Lower leg skin (tissue), 4 donors: Measurements from ENCODE around the gene CHRNA9. TPM values are rescaled to one million over a fixed set of nuclear protein-coding genes. Genes with fewer than 3 reads are reported as not detected.

Source experiments
- DNase-seq, 2 donors: peaks; one replicate each; pipeline ENCODE4 v3.0.0-alpha.2; 2019; ENCODE audit warnings: low spot score in 2 of 2
- H3K4me3 ChIP-seq: fragments of 200-600 bp; sonication (generic); 2 replicates; pipeline ENCODE4 v1.5.1; 2017; ENCODE audit warnings: mild to moderate bottlenecking, low read depth; ENCODE audit not compliant: poor library complexity, severe bottlenecking
- POLR2A ChIP-seq, 2 donors: fragments of 450-650 bp; IDR thresholded peaks; one replicate each; pipeline ENCODE4 v1.6.1; 2016 to 2017; ENCODE audit warnings: antibody characterized with exemption in 2 of 2, mild to moderate bottlenecking in 1 of 2, moderate library complexity in 1 of 2
- WGBS, 2 donors: methylation state at CpG; one replicate each; pipeline ENCODE4 v1.1.5; 2018; 5-methylcytosine and 5-hydroxymethylcytosine counted together
- intact Hi-C: fragments of 100-400 bp; cut with DNase I; formaldehyde crosslinking; loops from one replicate; pipeline ENCODE4 v1.15.0; 2023; ENCODE audit warnings: low total_unique reads
- total RNA-seq, 4 donors: library from RNA; depleted of rRNA; stranded (reverse); fragments of >200 nt; gene quantifications; one replicate each; pipeline ENCODE4 v1.1.0, GENCODE V29; 2016
- TF ChIP-seq, protein P1 (sequence below), 3 donors: fragments of 450-650 bp; IDR thresholded peaks; one replicate each; pipeline ENCODE4 v1.5.1; 2016; ENCODE audit warnings: antibody characterized with exemption in 3 of 3, mild to moderate bottlenecking in 3 of 3, moderate library complexity in 2 of 3

CHRNA9 gene
- total RNA-seq, 4 donors from 2014 or later, result 0.27 to 1.9 (median 1.3) TPM

DNA sequence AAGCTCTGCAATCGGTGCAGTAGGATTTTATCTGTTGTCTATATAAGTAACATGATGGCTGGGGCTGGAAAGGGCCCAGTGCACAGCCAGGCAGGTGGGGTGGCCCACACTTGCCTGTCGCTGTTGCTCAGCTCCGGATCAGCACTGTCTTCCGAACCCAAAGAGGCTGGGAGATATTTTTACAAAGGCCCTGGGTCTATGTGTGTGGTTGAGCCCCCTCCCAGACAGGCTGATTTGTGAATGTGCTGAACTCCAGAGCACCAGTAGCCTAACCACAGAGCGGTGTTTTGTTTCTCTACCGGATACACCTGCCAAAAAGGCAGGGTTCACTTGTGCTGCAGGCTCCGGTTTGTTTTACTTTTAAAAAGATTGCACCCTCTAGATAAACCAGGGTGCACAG lies 33.5 kb upstream of the CHRNA9 start:
- no peak for TF ChIP-seq POLR2A (IDR thresholded peaks at IDR 0.05)
- TF ChIP-seq, protein P1, sequence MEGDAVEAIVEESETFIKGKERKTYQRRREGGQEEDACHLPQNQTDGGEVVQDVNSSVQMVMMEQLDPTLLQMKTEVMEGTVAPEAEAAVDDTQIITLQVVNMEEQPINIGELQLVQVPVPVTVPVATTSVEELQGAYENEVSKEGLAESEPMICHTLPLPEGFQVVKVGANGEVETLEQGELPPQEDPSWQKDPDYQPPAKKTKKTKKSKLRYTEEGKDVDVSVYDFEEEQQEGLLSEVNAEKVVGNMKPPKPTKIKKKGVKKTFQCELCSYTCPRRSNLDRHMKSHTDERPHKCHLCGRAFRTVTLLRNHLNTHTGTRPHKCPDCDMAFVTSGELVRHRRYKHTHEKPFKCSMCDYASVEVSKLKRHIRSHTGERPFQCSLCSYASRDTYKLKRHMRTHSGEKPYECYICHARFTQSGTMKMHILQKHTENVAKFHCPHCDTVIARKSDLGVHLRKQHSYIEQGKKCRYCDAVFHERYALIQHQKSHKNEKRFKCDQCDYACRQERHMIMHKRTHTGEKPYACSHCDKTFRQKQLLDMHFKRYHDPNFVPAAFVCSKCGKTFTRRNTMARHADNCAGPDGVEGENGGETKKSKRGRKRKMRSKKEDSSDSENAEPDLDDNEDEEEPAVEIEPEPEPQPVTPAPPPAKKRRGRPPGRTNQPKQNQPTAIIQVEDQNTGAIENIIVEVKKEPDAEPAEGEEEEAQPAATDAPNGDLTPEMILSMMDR (IDR thresholded peaks at IDR 0.05), result no peak
- intact Hi-C loops, result no loop called here
- WGBS, 2 donors, result 69 to 71% methylated on average over 7 of the region's 7 CpGs
- DNase-seq, result peak in 1 of 2 donors; percentile 34
- H3K4me3 ChIP-seq, result no peak overlapping the region

DNA sequence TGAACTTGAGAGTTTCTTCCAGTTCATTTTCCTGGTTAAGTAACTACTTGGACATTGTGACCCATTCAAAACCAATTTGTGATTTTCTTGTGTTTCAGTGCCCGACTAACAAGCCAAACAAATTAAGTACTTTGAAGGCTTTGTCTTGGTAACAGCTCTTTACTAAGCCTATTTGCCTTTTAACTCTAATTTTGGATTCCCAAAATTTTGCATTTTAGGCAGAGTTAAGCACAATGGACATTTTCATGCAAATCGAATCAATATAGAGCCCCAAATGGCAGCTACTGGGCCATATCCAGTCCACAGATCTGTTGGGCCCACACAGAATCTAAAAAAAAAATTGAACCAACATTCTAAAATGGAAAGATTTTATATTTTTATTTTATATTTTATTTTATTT lies 31.4 kb upstream of the CHRNA9 start:
- 93 to 97% methylated on average over 2 of the region's 2 CpGs for WGBS, 2 donors
- intact Hi-C loops, result no loop called here
- no peak for DNase-seq
- TF ChIP-seq, protein P1 (IDR thresholded peaks at IDR 0.05), result no peak
- no peak for TF ChIP-seq POLR2A (IDR thresholded peaks at IDR 0.05)
- H3K4me3 ChIP-seq, result no peak overlapping the region

DNA sequence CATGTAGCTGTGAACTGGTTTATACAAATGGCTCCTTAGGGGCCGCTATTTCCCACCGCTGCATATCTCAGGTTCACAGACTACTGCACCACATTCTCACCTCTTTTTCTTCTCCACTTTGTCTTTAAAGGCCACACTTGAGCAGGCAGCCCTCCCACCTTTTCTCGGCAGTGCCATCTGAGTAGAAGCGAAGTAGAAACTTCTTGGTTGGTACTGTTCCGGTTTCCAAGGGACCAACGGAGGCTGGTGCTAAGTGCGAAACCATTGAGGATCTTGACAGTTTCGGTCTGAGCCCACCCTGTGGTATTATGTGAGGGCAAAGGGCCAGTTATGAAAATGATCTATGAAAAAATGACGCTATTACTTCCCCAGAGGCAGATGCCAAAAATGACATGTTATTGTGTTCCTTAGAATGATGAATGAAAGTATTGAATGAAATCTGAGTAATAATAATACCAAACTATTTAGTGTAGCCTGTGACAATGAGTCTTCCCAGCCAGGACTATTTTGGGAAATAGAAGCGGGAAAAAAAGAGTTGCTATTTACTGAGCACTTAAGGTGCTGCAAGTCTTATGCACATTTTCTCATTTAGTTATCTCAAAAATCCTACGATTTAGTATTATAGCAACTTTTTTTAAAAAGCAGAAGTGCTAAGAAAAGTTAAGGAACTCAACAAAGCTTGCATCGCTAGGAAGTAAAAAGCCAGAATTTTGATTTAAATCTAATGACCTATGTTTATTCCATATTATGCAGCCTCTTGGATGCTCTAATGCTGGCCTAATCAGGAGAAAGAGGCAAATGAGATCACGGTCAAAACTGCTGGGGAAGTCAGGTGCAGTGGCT lies 29.6 kb upstream of the CHRNA9 start:
- H3K4me3 ChIP-seq, result no peak overlapping the region
- TF ChIP-seq, protein P1 (IDR thresholded peaks at IDR 0.05), result no peak
- TF ChIP-seq POLR2A (IDR thresholded peaks at IDR 0.05), result no peak
- intact Hi-C loops, result no loop called here
- no peak for DNase-seq
- WGBS, 2 donors, result 72 to 86% methylated on average over 13 of the region's 13 CpGs

DNA sequence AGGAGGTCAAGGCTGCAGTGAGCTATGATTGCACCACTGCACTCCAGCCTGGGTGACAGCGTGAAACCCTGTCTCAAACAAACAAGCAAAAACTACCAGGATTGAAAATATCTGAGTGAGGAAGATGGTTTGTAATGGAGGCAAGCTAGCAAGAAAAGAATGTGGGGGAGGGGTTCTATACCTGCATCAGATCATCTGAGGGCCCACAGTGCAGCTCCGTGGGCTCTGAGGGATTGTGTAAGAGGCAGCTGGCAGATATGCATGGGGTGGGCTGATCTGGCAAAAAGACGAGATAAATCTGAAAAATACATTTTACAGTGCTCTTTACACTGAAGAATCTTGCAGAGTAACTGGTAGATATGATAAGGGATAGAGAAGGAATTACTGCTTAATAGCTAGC lies 28.9 kb upstream of the CHRNA9 start:
- 72 to 78% methylated on average over 3 of the region's 3 CpGs for WGBS, 2 donors
- intact Hi-C loops, result no loop called here
- no peak overlapping the region for H3K4me3 ChIP-seq
- no peak for TF ChIP-seq POLR2A (IDR thresholded peaks at IDR 0.05)
- TF ChIP-seq, protein P1 (IDR thresholded peaks at IDR 0.05), result no peak
- DNase-seq, result no peak

DNA sequence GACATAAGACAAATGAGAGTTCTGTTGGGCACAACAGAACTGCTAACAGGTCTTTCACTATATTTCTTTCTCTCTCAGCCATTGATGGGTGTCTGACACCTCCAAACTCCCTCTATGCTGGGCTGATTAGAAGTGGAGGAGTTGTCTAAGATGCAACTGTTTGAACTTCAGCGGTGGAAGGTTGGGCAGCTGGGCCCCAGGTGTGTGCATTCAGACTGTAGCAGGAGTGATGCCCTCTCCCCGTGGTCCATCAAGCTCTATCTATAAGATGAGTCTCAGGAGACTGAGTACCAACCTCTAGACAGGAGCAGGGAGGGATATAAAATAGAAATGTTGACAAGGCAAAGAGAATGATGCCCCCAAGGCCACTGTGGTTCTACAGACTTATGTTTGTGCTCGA lies 28.2 kb upstream of the CHRNA9 start:
- WGBS, 2 donors, result 71 to 76% methylated on average over 3 of the region's 3 CpGs
- no peak for DNase-seq
- intact Hi-C loops, result no loop called here
- no peak for TF ChIP-seq POLR2A (IDR thresholded peaks at IDR 0.05)
- TF ChIP-seq, protein P1 (IDR thresholded peaks at IDR 0.05), result no peak
- no peak overlapping the region for H3K4me3 ChIP-seq
